Activated CD4-positive, alpha-beta T cell treated with anti-CD3 and anti-CD28 coated beads for 1 hour (primary cell): ENCODE data around the gene CILP.
"Not testable (repeated sequence)": the region's sequence is repeated elsewhere in the genome, so short reads cannot be mapped to it uniquely, and the experiment has no call there.

ENCODE experiments used
- DNase-seq: peaks from one replicate; pipeline ENCODE4 v3.0.0-alpha.2; 2020

The CILP gene

GRCh38 chr15:65210770-65211481, at the start of gene CILP:
Gene CILP, minus strand, starts transcription at chr15:65211473. Its CDS starts 1,718 bp downstream, at chr15:65209755.
- no peak for DNase-seq

- no peak for DNase-seq
Observed at GRCh38 chr15:65260968-65261367, 49.7 kb upstream of the CILP start.

- no peak for DNase-seq
Observed at GRCh38 chr15:65259367-65259797, 48.1 kb upstream of the CILP start.

- no peak for DNase-seq
Observed at GRCh38 chr15:65258375-65259262, 47.3 kb upstream of the CILP start.

GRCh38 chr15:65255486-65256140, 44.3 kb upstream of the CILP start:
- no peak for DNase-seq

- no peak for DNase-seq
Observed at GRCh38 chr15:65254758-65255157, 43.5 kb upstream of the CILP start.

GRCh38 chr15:65254356-65254755, 43.1 kb upstream of the CILP start:
- DNase-seq, result no peak

- no peak for DNase-seq
Observed at GRCh38 chr15:65249641-65250040, 38.4 kb upstream of the CILP start.

- no peak for DNase-seq
Observed at GRCh38 chr15:65248511-65249255, 37.4 kb upstream of the CILP start.

- no peak for DNase-seq
Observed at GRCh38 chr15:65246939-65247338, 35.7 kb upstream of the CILP start.

GRCh38 chr15:65246026-65246714, 34.9 kb upstream of the CILP start:
- no peak for DNase-seq

- no peak for DNase-seq
Observed at GRCh38 chr15:65245096-65245856, 34.0 kb upstream of the CILP start.

GRCh38 chr15:65244638-65245037, 33.4 kb upstream of the CILP start:
- DNase-seq, result no peak

- DNase-seq, result not testable (repeated sequence)
Observed at GRCh38 chr15:65236443-65236842, 25.2 kb upstream of the CILP start.

GRCh38 chr15:65233696-65234095, 22.4 kb upstream of the CILP start:
- DNase-seq, result no peak

GRCh38 chr15:65232520-65232919, 21.2 kb upstream of the CILP start:
- DNase-seq, result no peak

- DNase-seq, result no peak
Observed at GRCh38 chr15:65231306-65231705, 20.0 kb upstream of the CILP start.

- not testable (repeated sequence) for DNase-seq
Observed at GRCh38 chr15:65226901-65227300, 15.6 kb upstream of the CILP start.

- no peak for DNase-seq
Observed at GRCh38 chr15:65226221-65226620, 14.9 kb upstream of the CILP start.

GRCh38 chr15:65223996-65224395, 12.7 kb upstream of the CILP start:
- DNase-seq, result no peak

GRCh38 chr15:65222891-65223290, 11.6 kb upstream of the CILP start:
- DNase-seq, result no peak
